Stimulated activated CD8-positive, alpha-beta memory T cell treated with anti-CD3 and anti-CD28 coated beads, Interleukin-7, amount 100 ng/mL, for 24 hours (primary cell): ENCODE measurements around the gene PRF1.
"Not testable (repeated sequence)": the region's sequence is repeated elsewhere in the genome, so short reads cannot be mapped to it uniquely, and the experiment has no call there.

Source experiments
- DNase-seq: peaks from one replicate; pipeline ENCODE4 v3.0.0-alpha.2; 2020; ENCODE audit warnings: low read depth

PRF1 gene

DNA sequence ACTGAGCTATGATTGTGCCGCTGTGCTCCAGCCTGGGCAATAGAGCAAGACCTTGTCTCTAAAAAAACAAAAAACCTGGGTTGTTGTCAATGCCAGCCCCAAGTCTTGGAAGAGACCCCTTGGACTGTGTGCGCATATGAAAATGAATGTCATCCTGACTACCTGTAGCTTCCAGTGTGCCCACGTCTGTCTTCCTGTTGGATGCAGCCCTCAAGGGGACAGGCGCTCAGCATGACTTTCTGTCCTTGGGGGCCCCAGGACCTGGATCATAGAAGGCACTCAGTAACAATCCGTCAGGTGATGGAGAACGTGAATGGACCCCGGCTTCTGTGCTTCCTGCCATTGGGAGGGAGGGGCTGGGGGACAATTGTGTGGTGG, 9.0 kb downstream of the PRF1 start:
- no peak for DNase-seq

- DNase-seq: no peak
These were observed 9.6 kb downstream of the PRF1 start for GRCh38 chr10:70592746-70593512.

- DNase-seq: no peak
These were observed 10.3 kb downstream of the PRF1 start for GRCh38 chr10:70592186-70592735.

DNA sequence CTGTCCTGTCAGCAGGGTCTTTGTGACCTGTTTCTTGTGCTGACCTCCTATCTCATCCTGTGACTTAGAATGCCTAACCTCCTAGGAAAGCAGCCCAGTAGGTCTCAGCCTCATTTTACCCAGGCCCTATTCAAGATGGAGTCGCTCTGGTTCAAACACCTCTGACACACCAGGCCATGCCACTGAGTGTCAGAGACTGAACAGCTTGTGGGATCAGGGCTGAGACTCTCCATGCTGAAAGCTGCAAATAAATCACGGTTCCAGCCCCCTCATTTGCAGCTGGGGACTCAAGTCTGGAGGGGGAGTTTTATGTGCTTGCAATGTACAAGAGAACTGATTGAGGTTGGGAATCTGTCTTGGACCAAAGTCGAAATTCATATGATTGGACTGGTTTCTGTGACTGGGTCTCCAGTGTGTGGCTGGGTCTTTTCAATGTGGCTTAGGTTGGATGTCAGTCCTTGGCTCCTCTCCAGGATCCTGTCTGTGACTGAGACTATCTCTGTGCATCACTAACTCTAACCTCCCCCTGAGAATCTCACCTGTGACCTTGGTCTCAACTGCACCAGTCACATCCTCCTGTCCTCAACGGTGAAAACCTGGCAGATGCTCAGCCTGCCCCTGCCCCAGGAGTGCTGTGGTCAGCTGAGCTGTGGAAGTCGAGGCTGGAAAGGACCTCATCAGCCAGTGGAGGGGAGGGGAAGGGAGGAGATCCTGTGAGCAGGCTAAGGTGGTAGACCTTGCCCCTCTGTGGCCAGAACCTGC, 11.7 kb downstream of the PRF1 start:
- no peak for DNase-seq

GRCh38 chr10:70589762-70590654, 12.5 kb downstream of the PRF1 start:
- no peak for DNase-seq

- no peak for DNase-seq
These were observed 13.5 kb downstream of the PRF1 start for GRCh38 chr10:70588859-70589570.

DNA sequence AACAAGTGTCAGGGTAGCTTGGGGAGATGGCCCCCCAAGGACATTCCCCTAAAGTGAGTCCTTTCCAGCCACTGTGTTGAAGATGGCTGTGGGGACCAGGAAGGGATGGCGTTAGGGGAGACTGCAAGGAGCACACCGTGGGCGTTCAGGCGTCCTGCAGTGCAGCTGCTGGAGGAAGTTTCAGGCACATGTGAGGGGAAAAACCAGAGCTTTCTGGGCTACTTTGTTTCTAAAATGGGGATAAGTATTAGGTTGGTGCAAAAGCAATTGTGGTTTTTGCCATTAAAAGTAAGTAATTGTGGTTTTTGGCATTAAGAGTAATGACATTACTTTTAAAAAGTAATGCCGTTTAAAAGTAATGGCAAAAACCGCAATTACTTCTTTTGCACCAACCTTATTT, 14.3 kb downstream of the PRF1 start:
- DNase-seq: no peak

GRCh38 chr10:70587045-70587658, 15.4 kb downstream of the PRF1 start:
- DNase-seq: no peak

DNA sequence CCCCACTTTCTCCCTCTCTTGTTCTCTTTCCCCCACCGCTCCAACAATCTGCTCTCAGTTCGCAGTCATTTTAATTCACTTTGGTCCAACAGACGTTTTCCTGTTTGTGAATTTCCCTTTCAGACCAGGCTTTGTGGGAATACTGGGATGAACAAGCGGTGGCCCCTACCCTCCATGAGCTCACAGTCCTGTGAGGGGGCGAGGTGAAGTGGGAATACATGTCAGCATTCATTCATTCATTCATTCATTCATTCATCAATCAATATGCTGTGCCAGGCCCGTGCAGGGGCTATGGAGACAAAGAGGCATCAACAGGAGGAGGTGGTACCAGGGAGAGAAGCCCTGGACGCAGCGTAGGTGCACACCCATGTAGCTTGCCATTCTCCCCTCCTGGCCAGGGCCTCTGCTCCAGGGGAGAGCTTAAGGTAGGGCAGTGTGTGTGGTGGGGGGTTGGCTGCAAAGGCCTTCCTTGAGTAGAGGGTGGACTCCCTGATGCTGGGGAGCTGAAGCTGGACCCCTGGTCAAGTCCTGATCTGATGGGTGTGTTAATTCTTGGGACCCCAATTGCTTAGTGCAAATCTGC, 16.1 kb downstream of the PRF1 start:
- no peak for DNase-seq

GRCh38 chr10:70585578-70586169, 16.9 kb downstream of the PRF1 start:
- no peak for DNase-seq

DNA sequence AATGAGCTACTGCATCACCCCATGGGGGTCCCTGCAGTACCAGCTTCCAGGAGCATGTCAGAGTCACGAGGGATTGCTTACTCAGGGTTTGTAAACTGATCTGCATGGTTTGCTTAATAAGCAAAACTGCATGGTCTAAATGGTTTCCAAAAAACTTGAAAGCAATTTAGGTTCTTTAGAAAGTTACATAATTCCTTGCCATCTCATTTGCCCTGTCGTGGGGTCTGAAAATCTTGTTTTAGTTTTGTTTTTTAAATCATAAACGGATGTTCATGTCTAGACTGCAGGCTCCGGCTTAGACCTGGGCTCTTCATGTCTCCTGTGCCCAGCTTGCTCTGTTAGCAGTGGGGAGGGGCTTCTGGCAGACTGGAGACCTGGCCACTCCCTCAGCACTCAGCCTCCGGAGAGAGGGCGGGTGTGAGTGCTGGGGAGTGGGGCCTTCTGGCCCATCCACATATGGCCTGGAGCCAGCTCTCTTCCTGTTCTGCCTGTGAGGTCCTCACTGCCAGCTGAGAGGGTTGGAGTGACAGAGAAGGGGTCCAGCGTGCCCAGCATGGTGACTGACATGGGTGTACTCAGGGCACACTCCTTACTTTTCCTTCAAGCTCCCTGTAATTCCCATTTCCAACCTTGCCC, 17.5 kb downstream of the PRF1 start:
- no peak for DNase-seq

- no peak for DNase-seq
These were observed 18.2 kb downstream of the PRF1 start for GRCh38 chr10:70584366-70584765.

GRCh38 chr10:70583669-70584037, 18.9 kb downstream of the PRF1 start:
- DNase-seq: no peak

- no peak for DNase-seq
These were observed 19.5 kb downstream of the PRF1 start for GRCh38 chr10:70582793-70583668.

DNA sequence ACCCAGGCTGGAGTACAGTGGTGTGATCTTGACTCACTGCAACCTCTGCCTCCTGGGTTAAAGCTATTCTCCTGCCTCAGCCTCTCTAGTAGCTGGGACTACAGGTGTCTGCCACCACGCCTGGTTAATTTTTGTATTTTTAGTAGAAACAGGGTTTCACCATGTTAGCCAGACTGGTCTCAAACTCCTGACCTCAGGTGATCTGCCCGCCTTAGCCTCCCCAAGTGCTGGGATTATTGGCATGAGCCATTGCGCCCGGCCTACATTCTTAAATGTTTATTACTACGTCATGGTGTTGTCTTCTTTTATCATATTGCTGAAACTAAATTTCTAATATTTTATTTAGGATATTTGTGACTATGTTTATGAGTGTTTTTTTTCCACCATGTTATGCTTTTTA, 21.4 kb downstream of the PRF1 start:
- not testable (repeated sequence) for DNase-seq

DNA sequence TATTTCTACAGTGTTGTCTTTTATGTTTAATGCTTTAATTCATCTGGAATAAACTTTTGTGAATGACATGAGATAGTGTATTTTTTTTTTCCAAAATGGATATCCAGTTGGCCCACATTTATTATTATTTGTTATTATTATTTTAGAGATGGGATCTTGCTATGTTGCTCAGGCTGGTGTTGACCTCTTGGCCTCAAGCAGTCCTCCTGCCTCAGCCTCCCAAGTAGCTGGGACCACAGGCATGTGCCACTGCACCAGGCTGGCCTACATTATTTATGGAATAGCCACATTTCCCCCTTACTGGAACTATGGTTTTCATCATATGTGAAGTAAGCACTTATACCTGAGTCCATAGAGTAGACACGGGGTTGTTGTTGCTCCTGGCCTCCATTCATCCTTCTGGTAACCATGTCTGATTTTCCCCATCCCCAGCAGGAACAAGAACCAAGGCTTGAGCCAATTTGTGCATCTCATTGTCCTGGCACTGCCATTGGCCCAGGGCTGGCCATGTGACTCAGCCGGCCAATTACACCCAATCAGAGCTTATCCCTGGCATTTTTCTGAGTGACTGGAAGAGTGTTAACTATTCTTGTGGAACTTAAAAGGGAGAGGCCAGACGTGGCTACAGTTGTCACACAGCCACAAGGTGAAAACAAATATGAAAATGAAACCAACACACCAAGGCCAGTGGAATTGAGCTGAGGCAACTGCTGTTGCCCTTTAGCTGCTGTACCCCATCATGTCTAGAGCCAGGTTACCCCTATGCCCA, 23.1 kb downstream of the PRF1 start:
- no peak for DNase-seq

DNA sequence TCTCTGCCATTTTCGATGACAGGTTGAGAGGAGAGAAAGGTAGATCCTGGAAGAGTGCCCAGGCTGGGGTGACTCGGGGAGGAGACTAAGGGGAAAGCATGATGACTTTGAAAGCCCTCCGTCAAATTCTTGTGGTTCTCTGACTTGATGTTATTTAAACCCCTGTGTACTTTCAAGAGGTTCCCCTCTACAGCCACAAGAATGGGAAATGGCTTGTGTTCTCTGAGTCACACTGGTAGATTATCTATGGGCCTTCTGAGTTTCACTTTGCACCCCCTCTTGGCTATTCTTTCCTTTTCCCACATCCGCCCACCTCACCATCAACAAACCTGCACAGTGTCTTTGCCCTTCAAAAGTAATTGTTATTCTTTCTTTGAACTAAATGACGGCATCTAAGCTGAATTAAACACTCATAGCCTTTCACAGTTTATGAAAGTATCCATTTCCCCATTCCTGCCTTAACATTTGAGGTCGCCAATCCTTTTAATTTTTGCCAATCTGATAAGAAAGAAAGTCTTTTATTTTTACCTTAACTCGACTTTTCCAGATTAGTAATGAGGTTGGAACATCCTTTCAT, 24.1 kb downstream of the PRF1 start:
- DNase-seq: peak; percentile 48
